NCI-H2227 treated with DMSO at 0.1 percent for 48 hours (cell line): ENCODE results near the gene KCNQ5.

ENCODE experiments used
- DNase-seq: peaks from one replicate; lab custom pipeline; 2025; lab: John Stamatoyannopoulos, UW

KCNQ5 gene

DNA sequence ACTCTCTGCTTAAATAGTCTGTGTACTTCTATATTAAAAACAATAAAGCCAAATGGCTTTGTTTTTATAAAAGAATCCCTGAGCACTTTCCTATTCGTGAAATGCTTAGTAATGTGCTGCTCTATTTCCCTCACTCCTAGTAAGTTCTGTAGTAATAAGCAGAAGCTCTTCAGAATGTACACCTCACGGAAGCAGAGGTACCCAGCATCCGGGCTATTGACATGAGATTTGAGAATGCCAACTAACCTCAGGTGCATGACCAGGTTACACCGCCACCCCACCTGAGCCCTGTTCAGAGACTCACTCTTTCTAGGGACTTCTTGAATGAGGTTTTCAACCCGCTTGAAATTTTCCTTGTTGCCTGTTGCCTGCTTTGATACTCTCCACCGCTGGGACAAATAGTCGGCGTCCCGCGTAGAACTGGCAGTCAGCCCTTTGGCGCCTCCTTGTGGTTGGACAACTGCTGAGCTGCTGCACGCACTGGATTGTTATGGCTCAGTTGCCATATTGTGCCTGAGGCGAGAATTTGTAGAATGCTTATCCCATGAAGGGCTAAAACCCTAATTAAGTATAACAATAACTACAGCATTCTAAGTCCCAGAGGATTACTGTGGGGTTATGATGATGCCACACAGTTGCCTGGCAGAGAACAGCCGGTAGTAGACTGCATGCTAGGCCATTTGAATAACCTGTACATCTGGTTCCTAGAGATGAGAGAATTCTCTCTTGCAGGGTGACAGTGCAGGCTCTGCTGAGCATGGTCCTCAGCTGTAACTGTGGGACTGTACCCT lies 508.0 kb downstream of the KCNQ5 start:
- DNase-seq = no peak

- DNase-seq = no peak
Measured at GRCh38 chr6:73131706-73132105, 509.8 kb downstream of the KCNQ5 start.

- no peak for DNase-seq
Measured at GRCh38 chr6:73134588-73134987, 512.7 kb downstream of the KCNQ5 start.

DNA sequence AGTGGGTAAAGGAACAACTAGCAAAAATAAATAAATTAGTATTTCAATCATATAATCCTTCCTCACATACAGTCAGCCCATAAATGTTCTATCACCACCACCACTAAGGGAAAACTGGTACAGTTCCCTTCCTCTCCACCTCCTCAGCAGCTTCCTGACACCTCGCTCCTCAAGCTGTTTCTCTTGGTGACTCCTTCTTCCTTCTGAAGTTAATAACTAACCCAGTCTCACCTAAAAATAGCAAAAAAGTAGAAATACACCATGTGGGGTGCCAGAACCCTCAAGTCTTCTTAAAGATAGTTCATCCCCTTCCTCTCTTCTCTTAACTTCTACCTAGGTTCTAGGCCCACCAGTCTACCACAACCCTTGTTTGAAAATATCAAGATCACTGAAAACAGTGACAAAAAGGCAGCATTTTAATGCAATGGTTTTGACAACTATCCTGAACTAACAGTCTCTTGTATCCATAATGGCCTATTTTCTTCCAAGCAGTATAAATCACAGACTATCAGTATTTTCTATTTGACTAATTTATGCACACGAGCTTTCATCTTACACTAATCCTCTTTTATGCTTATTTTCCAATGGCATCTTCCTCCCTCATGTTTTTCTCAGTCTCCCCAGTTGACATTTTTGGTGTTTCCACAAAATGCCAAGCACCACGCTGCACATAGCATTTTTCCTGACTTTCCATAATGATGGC lies 518.0 kb downstream of the KCNQ5 start:
- no peak for DNase-seq

DNA sequence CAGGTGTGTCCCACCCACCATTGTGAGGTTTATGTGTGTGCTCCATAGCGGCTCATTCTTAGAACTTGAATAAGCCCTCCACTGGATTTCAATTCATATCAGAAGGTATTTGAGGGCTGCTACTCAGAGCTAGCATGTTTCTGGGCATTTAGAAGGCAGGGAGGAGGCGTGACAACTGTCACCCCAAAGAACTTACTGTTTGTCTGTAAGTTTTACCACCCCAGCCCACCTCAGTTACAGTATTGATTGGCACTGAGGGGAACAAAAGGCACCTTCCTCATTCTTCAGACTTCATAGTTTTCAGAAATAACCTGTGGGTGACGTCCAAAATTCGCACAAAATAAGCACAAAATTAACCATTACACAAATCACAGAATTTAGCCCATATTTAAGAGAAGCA lies 521.7 kb downstream of the KCNQ5 start:
- no peak for DNase-seq

- DNase-seq = no peak
Measured at GRCh38 chr6:73144516-73144915, 522.7 kb downstream of the KCNQ5 start.

- DNase-seq = no peak
Measured at GRCh38 chr6:73145690-73146089, 523.8 kb downstream of the KCNQ5 start.

DNA sequence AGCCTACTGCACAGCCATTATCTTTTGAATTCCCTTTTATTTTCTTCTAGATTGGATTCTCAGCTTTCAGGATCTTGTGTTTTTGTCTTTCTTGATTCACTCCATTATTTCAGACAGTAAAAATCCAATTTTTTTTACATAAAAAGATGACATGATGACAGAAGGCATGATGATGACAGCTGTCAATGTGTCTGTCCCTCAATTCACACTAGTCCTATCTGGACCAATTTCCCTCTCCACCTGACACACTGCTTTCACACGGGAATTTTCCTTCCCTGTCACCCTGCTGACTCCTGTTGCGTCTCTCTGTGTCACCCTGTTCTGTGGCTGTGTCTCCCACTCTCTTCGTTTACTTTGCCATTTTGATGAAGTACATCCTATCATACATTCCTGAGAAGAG lies 529.9 kb downstream of the KCNQ5 start:
- DNase-seq = no peak

GRCh38 chr6:73152556-73152955 lies 530.7 kb downstream of the KCNQ5 start:
- DNase-seq = no peak

DNA sequence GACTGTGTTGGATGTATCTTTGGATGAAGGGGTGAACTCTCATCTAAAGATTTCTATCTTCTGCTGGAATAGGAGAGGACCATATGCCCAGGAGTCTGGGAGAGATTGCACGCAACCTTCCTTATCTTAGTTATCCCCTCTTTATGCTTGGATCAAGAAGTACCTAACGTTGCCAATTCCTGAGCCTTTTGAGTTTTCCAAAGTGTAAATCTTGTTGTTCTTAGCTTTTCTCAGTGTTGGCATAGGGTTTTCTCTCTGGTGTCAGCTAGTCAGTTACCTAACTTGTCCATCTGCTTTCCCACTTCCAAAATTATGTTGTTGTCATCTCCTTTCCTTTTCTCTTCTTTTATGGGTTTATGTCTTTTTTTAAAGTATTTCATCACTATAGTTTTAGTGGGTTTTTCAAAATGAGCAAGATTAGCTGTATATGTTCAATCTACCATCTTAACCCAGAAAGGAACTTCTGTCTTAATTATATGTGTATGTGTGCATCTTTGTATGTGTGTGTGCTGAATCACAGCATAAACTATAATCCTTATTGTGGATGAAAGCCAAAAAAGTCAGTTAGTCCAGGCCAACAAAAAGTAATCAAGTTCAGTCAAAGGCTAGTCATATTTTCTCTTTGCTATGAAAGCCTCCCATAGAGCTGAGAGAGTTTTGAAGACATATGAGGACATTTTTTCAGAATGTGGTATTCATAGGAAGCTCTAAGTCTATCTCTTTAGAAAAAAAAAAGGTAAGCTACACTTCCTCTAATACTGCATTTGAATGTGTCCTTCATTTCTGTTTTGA lies 531.3 kb downstream of the KCNQ5 start:
- DNase-seq = no peak

DNA sequence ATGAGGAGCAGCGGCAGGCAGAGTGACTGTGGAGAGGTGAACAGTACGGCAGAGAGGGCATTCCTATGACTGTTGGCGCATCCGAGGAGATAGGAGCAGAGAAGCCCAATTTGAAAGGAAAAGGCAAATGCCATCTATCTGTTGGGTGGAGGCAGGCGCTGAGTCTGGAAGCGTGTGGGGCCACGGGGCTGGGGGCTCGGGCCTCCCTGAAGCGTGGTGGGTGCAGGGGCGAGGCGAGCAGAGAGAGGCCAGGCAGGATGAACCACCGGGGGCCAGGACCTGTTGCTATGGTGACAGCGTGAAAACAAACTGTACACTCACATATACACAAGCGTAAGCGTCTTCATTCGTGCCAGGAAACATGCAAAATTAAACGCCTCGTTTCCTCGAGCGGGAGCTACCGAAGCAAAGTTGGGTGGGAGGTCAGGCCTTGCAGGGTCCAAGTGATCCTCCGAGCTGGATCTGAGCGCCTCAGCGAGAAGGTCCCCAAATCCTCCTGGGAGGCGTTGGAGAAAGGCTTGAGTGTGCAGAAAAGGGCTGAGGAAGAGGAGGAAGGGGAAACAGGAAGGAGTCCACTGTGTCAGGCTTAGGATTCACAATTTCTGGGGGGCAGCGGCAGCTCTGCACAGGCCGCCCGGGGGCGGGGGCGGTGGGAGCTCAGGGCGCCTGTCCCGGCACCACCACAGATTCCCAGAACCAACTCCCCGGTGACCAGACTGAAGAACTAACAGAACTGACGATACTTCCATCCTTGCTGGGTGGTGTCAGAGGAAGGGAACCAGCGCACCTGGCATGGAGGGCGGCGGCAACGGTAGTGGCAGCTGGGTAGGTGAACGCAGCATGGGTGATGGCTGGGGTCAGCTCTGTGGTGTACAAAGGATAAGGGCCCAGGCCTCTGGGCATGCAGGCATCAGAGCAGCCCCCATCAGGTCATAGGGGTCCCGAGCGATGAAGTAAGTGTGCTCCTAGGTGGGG lies 535.2 kb downstream of the KCNQ5 start:
- no peak for DNase-seq

- DNase-seq = no peak
Measured at GRCh38 chr6:73157870-73158269, 536.0 kb downstream of the KCNQ5 start.

- DNase-seq = no peak
Measured at GRCh38 chr6:73169111-73169510, 547.2 kb downstream of the KCNQ5 start.

DNA sequence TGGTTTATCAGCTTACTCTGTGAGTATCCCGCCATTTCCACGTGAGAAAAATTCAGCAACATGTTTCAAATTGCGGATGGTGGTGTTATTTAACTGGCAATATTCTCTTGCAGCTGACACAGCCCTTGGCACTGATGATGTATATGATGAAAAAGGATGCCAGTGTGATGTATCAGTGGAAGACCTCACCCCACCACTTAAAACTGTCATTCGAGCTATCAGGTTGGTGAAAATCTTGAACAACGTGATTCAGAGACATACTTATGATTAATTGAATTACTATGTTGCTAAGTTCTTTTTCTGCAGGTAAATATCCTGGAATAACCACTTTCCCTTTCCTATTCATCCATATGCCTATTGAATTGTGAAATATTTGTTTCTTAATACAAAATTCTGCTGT lies 547.8 kb downstream of the KCNQ5 start:
- no peak for DNase-seq

- DNase-seq = no peak
Measured at GRCh38 chr6:73174646-73175045, 552.8 kb downstream of the KCNQ5 start.

GRCh38 chr6:73176057-73176456 lies 554.2 kb downstream of the KCNQ5 start:
- no peak for DNase-seq

- no peak for DNase-seq
Measured at GRCh38 chr6:73177221-73177944, 555.5 kb downstream of the KCNQ5 start.

- DNase-seq = no peak
Measured at GRCh38 chr6:73180076-73180738, 558.3 kb downstream of the KCNQ5 start.

DNA sequence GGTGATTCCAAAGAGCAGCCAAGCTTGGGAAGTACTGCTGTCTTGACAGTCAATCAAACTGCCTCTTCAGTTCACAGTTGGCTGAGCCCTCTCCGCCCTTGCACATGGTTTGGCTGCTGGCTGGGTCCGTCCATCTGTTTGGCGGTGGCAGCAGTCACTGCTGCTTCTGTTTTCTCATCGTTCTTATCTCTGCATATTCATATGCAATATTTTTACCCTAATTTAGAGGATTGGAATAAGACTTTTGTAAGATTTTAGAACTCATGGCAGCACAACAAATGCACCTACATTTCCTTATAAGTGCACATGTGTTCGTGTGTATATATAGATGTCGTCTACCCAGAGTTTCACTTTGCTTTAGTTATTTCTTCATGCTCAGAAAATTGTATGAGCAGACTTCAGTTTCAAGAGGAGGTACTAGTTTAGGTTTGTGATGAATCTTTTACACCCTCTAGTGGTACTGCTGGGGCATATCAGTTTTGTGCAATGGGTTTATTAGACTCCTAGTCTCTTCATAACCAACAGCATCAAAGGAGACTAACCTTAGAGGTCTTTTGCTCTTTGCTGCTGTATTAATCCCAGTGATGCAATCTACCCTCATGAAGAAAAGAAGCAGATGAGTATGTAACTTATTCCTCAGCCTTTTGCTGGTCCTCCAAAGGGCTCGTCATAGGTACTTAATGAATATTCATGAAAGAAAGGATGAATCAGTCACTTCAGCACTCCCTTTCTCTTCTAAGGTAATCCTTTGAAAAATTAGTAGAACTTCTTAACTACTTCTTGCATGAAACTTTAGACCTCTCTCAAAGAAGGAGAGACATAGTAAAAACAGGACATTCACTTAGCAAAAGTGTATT lies 559.1 kb downstream of the KCNQ5 start:
- peak; percentile 85 for DNase-seq
